H1 (cell line): ENCODE results near the gene PARP16. TPM values are rescaled to one million over a fixed set of nuclear protein-coding genes. Genes with fewer than 3 reads are reported as not detected.

ENCODE experiments used
- CTCF ChIA-PET: fragments of 300-600 bp; sonication (Branson Sonifier 250); formaldehyde crosslinking; loops from one replicate; lab custom pipeline; 2021; ENCODE audit not compliant: partially characterized antibody; lab: Charles Lee
- POLR2A ChIA-PET: fragments of 300-600 bp; sonication (Branson Sonifier 250); formaldehyde crosslinking; loops from one replicate; lab custom pipeline; 2021; ENCODE audit warnings: inconsistent platforms; ENCODE audit not compliant: partially characterized antibody; lab: Charles Lee
- DNase-seq, 2 experiments: peaks; one replicate each; pipeline versions ENCODE4 v3.0.0 to v3.0.0-alpha.2; 2010 to 2022; ENCODE audit warnings: low spot score in 2 of 2, low read depth in 1 of 2, mixed read lengths in 1 of 2
- FAIRE-seq: peaks from 2 replicates; lab custom pipeline; 2011; peaks lifted over from hg19 to GRCh38; lab: Jason Lieb, UNC
- H2AFZ ChIP-seq: 2 replicates; pipeline ENCODE4 v1.8.1; 2012; ENCODE audit warnings: low read length, inconsistent platforms
- H2AK5ac ChIP-seq: 2 replicates; pipeline ENCODE4 v1.6.1; 2013; ENCODE audit warnings: low read depth, low read length
- H2BK120ac ChIP-seq: replicated peaks from 2 replicates; pipeline ENCODE3; 2013; ENCODE audit warnings: low read depth, low read length, inconsistent platforms
- H2BK12ac ChIP-seq: 2 replicates; pipeline ENCODE4 v1.6.1; 2013; ENCODE audit warnings: low read depth, low read length
- H2BK15ac ChIP-seq: 2 replicates; pipeline ENCODE4 v1.6.1; 2013; ENCODE audit warnings: low read length
- H2BK20ac ChIP-seq: 2 replicates; pipeline ENCODE4 v1.6.1; 2013; ENCODE audit warnings: low read length
- H2BK5ac ChIP-seq: 2 replicates; pipeline ENCODE4 v1.6.1; 2013; ENCODE audit warnings: low read depth, low read length
- H3K14ac ChIP-seq: 2 replicates; pipeline ENCODE4 v1.6.1; 2013; ENCODE audit warnings: inconsistent platforms; ENCODE audit not compliant: insufficient read length
- H3K18ac ChIP-seq: 2 replicates; pipeline ENCODE4 v1.6.1; 2013; ENCODE audit warnings: low read length; ENCODE audit errors: extremely low read depth
- H3K23ac ChIP-seq: 2 replicates; pipeline ENCODE4 v1.6.1; 2013; ENCODE audit warnings: inconsistent platforms; ENCODE audit not compliant: insufficient read length
- H3K23me2 ChIP-seq: 2 replicates; pipeline ENCODE4 v1.6.1; 2013; ENCODE audit warnings: low read depth, low read length
- H3K27ac ChIP-seq: 2 replicates; pipeline ENCODE4 v1.6.1; 2011; ENCODE audit warnings: low read depth, low read length, inconsistent platforms
- H3K27me3 ChIP-seq, 4 experiments: replicated peaks in 1 of 4; 1 replicate in 1 of 4; 2 replicates in 3 of 4; pipeline versions ENCODE4 v1.6.1 to v1.8.1; 2011 to 2013; ENCODE audit warnings: low read length in 3 of 4, mild to moderate bottlenecking in 3 of 4, inconsistent platforms in 2 of 4, mixed read lengths in 2 of 4, moderate library complexity in 1 of 4; ENCODE audit not compliant: control insufficient read depth in 3 of 4, insufficient read depth in 3 of 4; ENCODE audit errors: extremely low read depth in 1 of 4
- H3K36me3 ChIP-seq, 4 experiments: 2 replicates each; pipeline versions ENCODE4 v1.6.1 to v1.8.1; 2011 to 2013; ENCODE audit warnings: mild to moderate bottlenecking in 4 of 4, low read length in 3 of 4, moderate library complexity in 2 of 4, control low read depth in 1 of 4, inconsistent platforms in 1 of 4; ENCODE audit not compliant: insufficient read depth in 4 of 4, control insufficient read depth in 2 of 4
- H3K4ac ChIP-seq: replicated peaks from 2 replicates; pipeline ENCODE3; 2013; ENCODE audit warnings: low read length, low read depth, mixed read lengths, inconsistent platforms; ENCODE audit not compliant: insufficient read length
- H3K4me1 ChIP-seq, 4 experiments: replicated peaks in 1 of 4; 1 replicate in 1 of 4; 2 replicates in 3 of 4; pipeline versions ENCODE4 v1.6.1 to v1.8.1; 2011 to 2013; ENCODE audit warnings: low read length in 3 of 4, inconsistent platforms in 2 of 4, mixed read lengths in 1 of 4; ENCODE audit not compliant: insufficient read depth in 4 of 4, control insufficient read depth in 3 of 4
- H3K4me2 ChIP-seq, 2 experiments: 2 replicates each; pipeline versions ENCODE4 v1.6.1 to v1.8.1; 2011 to 2013; ENCODE audit warnings: low read depth in 2 of 2, low read length in 2 of 2, control low read depth in 1 of 2, inconsistent platforms in 1 of 2, mild to moderate bottlenecking in 1 of 2; ENCODE audit not compliant: insufficient read depth in 1 of 2
- H3K4me3 ChIP-seq, 4 experiments: fragments of 200-600, 300-600 bp in 1 of 4; sonication (generic), shearing (Covaris generic), sonication (Bioruptor Twin) in 1 of 4; 2 replicates each; pipeline versions ENCODE4 v1.5.1 to v1.8.1; 2011 to 2016; ENCODE audit warnings: low read length in 4 of 4, low read depth in 3 of 4, control low read depth in 2 of 4, inconsistent platforms in 2 of 4, mild to moderate bottlenecking in 2 of 4, mixed read lengths in 1 of 4, moderate library complexity in 1 of 4; ENCODE audit not compliant: insufficient read depth in 2 of 4; ENCODE audit errors: extremely low read depth in 1 of 4
- H3K56ac ChIP-seq: replicated peaks from 2 replicates; pipeline ENCODE3; 2013; ENCODE audit warnings: low read depth, mild to moderate bottlenecking, mixed read lengths, low read length, inconsistent platforms; ENCODE audit not compliant: insufficient read length
- H3K79me1 ChIP-seq: 2 replicates; pipeline ENCODE4 v1.6.1; 2013; ENCODE audit warnings: low read depth, low read length, control low read depth
- H3K79me2 ChIP-seq, 2 experiments: 2 replicates each; pipeline versions ENCODE4 v1.6.1 to v1.8.1; 2012 to 2013; ENCODE audit warnings: low read length in 2 of 2, mild to moderate bottlenecking in 2 of 2, inconsistent platforms in 1 of 2; ENCODE audit not compliant: insufficient read depth in 2 of 2, control insufficient read depth in 1 of 2
- H3K9ac ChIP-seq, 4 experiments: replicated peaks in 1 of 4; 1 replicate in 1 of 4; 2 replicates in 3 of 4; pipeline versions ENCODE4 v1.6.1 to v1.8.1; 2011 to 2013; ENCODE audit warnings: low read depth in 3 of 4, low read length in 3 of 4, control low read depth in 2 of 4, mild to moderate bottlenecking in 2 of 4, moderate library complexity in 2 of 4, inconsistent platforms in 1 of 4; ENCODE audit errors: extremely low read depth in 1 of 4
- H3K9me3 ChIP-seq, 2 experiments: 2 replicates each; pipeline versions ENCODE4 v1.6.1 to v1.8.1; 2012 to 2013; ENCODE audit warnings: mild to moderate bottlenecking in 2 of 2, moderate library complexity in 2 of 2, control low read depth in 1 of 2, inconsistent platforms in 1 of 2, low read depth in 1 of 2, low read length in 1 of 2, mixed read lengths in 1 of 2; ENCODE audit not compliant: insufficient read depth in 2 of 2
- H4K20me1 ChIP-seq, 2 experiments: replicated peaks in 1 of 2; 2 replicates each; pipeline versions ENCODE3 to v1.8.1; 2011 to 2013; ENCODE audit warnings: inconsistent platforms in 2 of 2, low read length in 2 of 2, mild to moderate bottlenecking in 1 of 2; ENCODE audit not compliant: insufficient read depth in 2 of 2, control insufficient read depth in 1 of 2
- H4K5ac ChIP-seq: 2 replicates; pipeline ENCODE4 v1.6.1; 2013; ENCODE audit warnings: low read length, low read depth, mixed read lengths, inconsistent platforms; ENCODE audit not compliant: insufficient read length
- H4K8ac ChIP-seq: 2 replicates; pipeline ENCODE4 v1.8.0; 2013; ENCODE audit warnings: mild to moderate bottlenecking, moderate library complexity, low read length, inconsistent platforms; ENCODE audit not compliant: insufficient read depth; ENCODE audit errors: extremely low read depth
- H4K91ac ChIP-seq: replicated peaks from 2 replicates; pipeline ENCODE3; 2013; ENCODE audit warnings: low read length, mixed read lengths, inconsistent platforms; ENCODE audit not compliant: insufficient read length
- CBX5 ChIP-seq: fragments of 300-800, 300-1000 bp; sonication (generic); IDR thresholded peaks from 2 replicates; pipeline ENCODE4 v1.7.1; 2016; ENCODE audit warnings: antibody characterized with exemption, low read length, low read depth
- E2F6 ChIP-seq: IDR thresholded peaks from 2 replicates; pipeline ENCODE4 v1.6.1; 2012; ENCODE audit warnings: inconsistent platforms
- EP300 ChIP-seq, 2 experiments: IDR thresholded peaks; 1 replicate in 1 of 2; 2 replicates in 1 of 2; pipeline ENCODE4 v1.6.1; 2011 to 2012; ENCODE audit warnings: low read depth in 2 of 2, low read length in 2 of 2, mild to moderate bottlenecking in 2 of 2, borderline replicate concordance in 1 of 2, inconsistent platforms in 1 of 2, moderate library complexity in 1 of 2
- FOSL1 ChIP-seq: IDR thresholded peaks from 2 replicates; pipeline ENCODE4 v1.6.1; 2011; ENCODE audit warnings: mild to moderate bottlenecking, low read depth, low read length, moderate library complexity; ENCODE audit not compliant: insufficient read depth
- HDAC2 ChIP-seq, 2 experiments: fragments of 300-600 bp in 1 of 2; sonication (generic) in 1 of 2; IDR thresholded peaks; 2 replicates each; pipeline ENCODE4 v1.6.1; 2011 to 2012; ENCODE audit warnings: low read depth in 2 of 2, low read length in 2 of 2, mild to moderate bottlenecking in 2 of 2, moderate library complexity in 2 of 2, borderline replicate concordance in 1 of 2, inconsistent platforms in 1 of 2
- JUN ChIP-seq: IDR thresholded peaks from 2 replicates; pipeline ENCODE4 v1.6.1; 2011; ENCODE audit warnings: low read depth, mild to moderate bottlenecking, improper control_type of control experiment, low read length
- MAX ChIP-seq: IDR thresholded peaks from 2 replicates; pipeline ENCODE4 v1.6.1; 2012; ENCODE audit warnings: inconsistent platforms
- NRF1 ChIP-seq: IDR thresholded peaks from 2 replicates; pipeline ENCODE4 v1.6.1; 2011; ENCODE audit warnings: mild to moderate bottlenecking, low read depth, low read length, improper control_type of control experiment
- RBBP5 ChIP-seq: IDR thresholded peaks from 2 replicates; pipeline ENCODE4 v1.7.1; 2012; ENCODE audit warnings: low read depth, mild to moderate bottlenecking, inconsistent platforms, low read length, moderate library complexity, borderline replicate concordance
- SP4 ChIP-seq: IDR thresholded peaks from 2 replicates; pipeline ENCODE4 v1.6.1; 2012; ENCODE audit warnings: low read length, inconsistent platforms
- TAF1 ChIP-seq: IDR thresholded peaks from 2 replicates; pipeline ENCODE4 v1.6.1; 2011; ENCODE audit warnings: mild to moderate bottlenecking, low read depth, low read length
- TAF7 ChIP-seq: optimal IDR thresholded peaks from 2 replicates; pipeline ENCODE3; 2011; ENCODE audit warnings: low read depth, mild to moderate bottlenecking, inconsistent platforms, low read length, moderate library complexity, borderline replicate concordance
- ZNF274 ChIP-seq: IDR thresholded peaks from 2 replicates; pipeline ENCODE4 v1.7.0; 2012; ENCODE audit warnings: low read length, borderline replicate concordance; ENCODE audit errors: extremely low read depth
- WGBS, 2 experiments: shearing (Covaris generic) in 1 of 2; methylation state at CpG; one replicate each; pipeline versions ENCODE4 v1.1.6 to v1.1.7; 2013 to 2015; ENCODE audit warnings: low lambda C conversion rate in 2 of 2, mixed read lengths in 2 of 2, inconsistent platforms in 1 of 2, low coverage in 1 of 2, missing lambda C conversion rate in 1 of 2; ENCODE audit not compliant: insufficient replicate concordance in 2 of 2, insufficient coverage in 1 of 2, insufficient read length in 1 of 2; ENCODE audit errors: extremely low coverage in 1 of 2, missing lambda C conversion rate in 1 of 2; 5-methylcytosine and 5-hydroxymethylcytosine counted together
- polyA plus RNA-seq, 7 experiments: library from polyadenylated mRNA; depleted of rRNA in 3 of 7; stranded (reverse) in 5 of 7; unstranded in 2 of 7; fragments of >200 nt in 5 of 7; fragments of 200-250 nt in 2 of 7; gene quantifications; 1 replicate in 5 of 7; 2 replicates in 1 of 7; 4 replicates in 1 of 7; pipeline versions ENCODE4 v1.2.1 to v1.2.3, GENCODE V29; 2011 to 2013; ENCODE audit warnings: missing spikeins in 2 of 7, mixed read lengths in 2 of 7
- total RNA-seq: library from RNA; stranded (reverse); fragmentation: NEBNext Ultra II Directional; extraction: Animal tissue kit (Norgen Biotek cat#: 25700); gene quantifications from 2 replicates; pipeline ENCODE4 v1.2.1, GENCODE V29; 2021

PARP16 gene
- total and polyA plus RNA-seq, 2 of the 8 experiments (the other 6 are each of a cell fraction or from before 2014, with no cell fraction given): 3.7 to 5.0 TPM

GRCh38 chr15:65213241-65213640 lies 73.4 kb downstream of the PARP16 start:
- Histone ChIP-seq H2BK120ac (no peak overlapping the region), H3K14ac (no peak overlapping the region), H3K4me3 (no peak overlapping the region), H3K4me1 (peaks cover 0 to 4% (median 0%) of the 10 kb centered on the region in 4 experiments; a peak in 3 of 7 replicates), H3K9me3 (no peaks in the 10 kb centered on the region), H3K36me3 (no peaks in the 10 kb centered on the region), H3K79me2 (no peaks in the 10 kb centered on the region), H3K56ac (no peak overlapping the region), H3K18ac (no peak overlapping the region), H4K91ac (no peak overlapping the region), H2BK5ac (no peak overlapping the region), H4K20me1 (no peaks in the 10 kb centered on the region), H3K4me2 (no peak overlapping the region), H4K5ac (no peak overlapping the region), H4K8ac (no peak overlapping the region), H3K23me2 (no peaks in the 10 kb centered on the region), H3K79me1 (no peaks in the 10 kb centered on the region), H2AFZ (no peak overlapping the region), H2BK15ac (no peak overlapping the region), H2AK5ac (no peak overlapping the region), H3K27me3 (no peaks in the 10 kb centered on the region; a peak in 1 of 7 replicates), H3K27ac (no peak overlapping the region), H3K9ac (no peak overlapping the region), H2BK12ac (no peak overlapping the region), H3K23ac (no peak overlapping the region), H3K4ac (no peak overlapping the region), H2BK20ac (no peak overlapping the region)
- CTCF ChIA-PET: interaction anchor here (0.8 to 7.0 kb wide), 8 partner anchors 9 to 84 kb away, joined by 3 to 87 read pairs (median 26); no protein-coding TSS in a partner anchor
- DNase-seq (no peak), FAIRE-seq (no peak)
- POLR2A ChIA-PET: interaction anchor here (1.2 kb wide), 2 partner anchors 15 to 91 kb away, joined by 3 read pairs; partner anchors contain the start of gene RNU5B-1
- 92% methylated on average over 2 of the region's 2 CpGs; no CpG with 5 or more reads in 1 of the 2 experiments for WGBS, 2 experiments
- TF ChIP-seq RBBP5 (no peak), JUN (no peak), MAX (no peak), NRF1 (no peak), TAF1 (no peak), HDAC2 (IDR thresholded peaks at IDR 0.05; ENCODE audit: borderline replicate concordance in 1 of 2, low read depth in 2 of 2, low read length in 2 of 2) (no peak), TAF7 (no peak), EP300 (IDR thresholded peaks at IDR 0.05; ENCODE audit: borderline replicate concordance in 1 of 2, low read depth in 2 of 2, low read length in 2 of 2) (no peak), ZNF274 (no peak), E2F6 (no peak), CBX5 (no peak), SP4 (no peak), FOSL1 (no peak)
